HEK293T (cell line): ENCODE measurements around the gene ATP11C.

ENCODE experiments used
- ARNT ChIP-seq: fragments of 450-650 bp; IDR thresholded peaks from 2 replicates; pipeline ENCODE4 v1.6.1; 2017; ENCODE audit warnings: mild to moderate bottlenecking
- BHLHE40 ChIP-seq: fragments of 450-650 bp; IDR thresholded peaks from 2 replicates; pipeline ENCODE4 v1.6.1; 2016; ENCODE audit warnings: mild to moderate bottlenecking, moderate library complexity, borderline replicate concordance
- ELF4 ChIP-seq: fragments of 450-650 bp; IDR thresholded peaks from 2 replicates; pipeline ENCODE4 v1.6.1; 2017; ENCODE audit warnings: antibody characterized with exemption
- FOXM1 ChIP-seq: fragments of 450-650 bp; IDR thresholded peaks from 2 replicates; pipeline ENCODE4 v1.6.1; 2017; ENCODE audit warnings: mild to moderate bottlenecking, borderline replicate concordance
- HDGF ChIP-seq: fragments of 450-650 bp; IDR thresholded peaks from 2 replicates; pipeline ENCODE4 v1.6.1; 2017; ENCODE audit warnings: antibody characterized with exemption, borderline replicate concordance
- NFRKB ChIP-seq: fragments of 450-650 bp; IDR thresholded peaks from 2 replicates; pipeline ENCODE4 v1.6.1; 2016; ENCODE audit warnings: mild to moderate bottlenecking, moderate library complexity
- SUZ12 ChIP-seq: fragments of 450-650 bp; IDR thresholded peaks from 2 replicates; pipeline ENCODE4 v1.6.1; 2016; ENCODE audit warnings: mild to moderate bottlenecking
- TARDBP ChIP-seq: fragments of 450-650 bp; IDR thresholded peaks from 2 replicates; pipeline ENCODE4 v1.6.1; 2016

- no peak for TF ChIP-seq NFRKB
- no peak for TF ChIP-seq FOXM1
- no peak for TF ChIP-seq HDGF
- no peak for TF ChIP-seq TARDBP
- TF ChIP-seq ARNT = no peak
- TF ChIP-seq BHLHE40 = no peak
- no peak for TF ChIP-seq SUZ12
- no peak for TF ChIP-seq ELF4
Measured at GRCh38 chrX:139801397-139801813, 131.4 kb downstream of the ATP11C start.
